T47D (cell line): ENCODE measurements around the gene RABEP1.
"Not testable (repeated sequence)": the region's sequence is repeated elsewhere in the genome, so short reads cannot be mapped to it uniquely, and the experiment has no call there.

Experiments
- DNase-seq, 2 experiments: peaks; one replicate each; pipeline versions ENCODE4 v3.0.0 to v3.0.0-alpha.2; 2011 to 2012; ENCODE audit warnings: low read depth in 1 of 2, low spot score in 1 of 2
- JUND ChIP-seq: IDR thresholded peaks from 2 replicates; pipeline ENCODE4 v1.6.1; 2012; ENCODE audit warnings: low read depth
- in situ Hi-C: cut with HindIII; loops from 2 replicates; pipeline ENCODE4 v1.10.0; 2016; ENCODE audit warnings: low sequenced_read_pairs, low pct_unique_long_range_greater_than_20kb

Gene RABEP1

GRCh38 chr17:5424909-5425308 is 142.8 kb downstream of the RABEP1 start:
- in situ Hi-C loops = no loop called here
- no peak for DNase-seq
- TF ChIP-seq JUND = no peak

- DNase-seq = no peak
- in situ Hi-C loops = no loop called here
- no peak for TF ChIP-seq JUND
Measured at GRCh38 chr17:5425826-5426225, 143.7 kb downstream of the RABEP1 start.

GRCh38 chr17:5429191-5429887 is 147.3 kb downstream of the RABEP1 start:
- no peak for TF ChIP-seq JUND
- in situ Hi-C loops = no loop called here
- DNase-seq = peak in 1 of 2 experiments; percentile 25

GRCh38 chr17:5430413-5430999 is 148.4 kb downstream of the RABEP1 start:
- no peak for TF ChIP-seq JUND
- in situ Hi-C loops = no loop called here

GRCh38 chr17:5431234-5431633 is 149.2 kb downstream of the RABEP1 start:
- in situ Hi-C loops, DNase-seq: not testable (repeated sequence)

More at GRCh38 chr17:5430413-5430999, 148.4 kb downstream of the RABEP1 start:
- no peak for DNase-seq

GRCh38 chr17:5431949-5432556 is 150.0 kb downstream of the RABEP1 start:
- in situ Hi-C loops = no loop called here
- TF ChIP-seq JUND = no peak
- DNase-seq = no peak

GRCh38 chr17:5434984-5435383 is 152.9 kb downstream of the RABEP1 start:
- TF ChIP-seq JUND = no peak
- DNase-seq = no peak
- in situ Hi-C loops = no loop called here
